NCI-H524 treated with DMSO at 0.1 percent for 48 hours (cell line): ENCODE data around the gene PLAC1.

ENCODE experiments used
- DNase-seq: peaks from one replicate; lab custom pipeline; 2025; lab: John Stamatoyannopoulos, UW

The PLAC1 gene

GRCh38 chrX:134543288-134543687, 115.0 kb downstream of the PLAC1 start:
- no peak for DNase-seq

GRCh38 chrX:134542485-134542884, 115.8 kb downstream of the PLAC1 start:
- DNase-seq = peak; percentile 26

- no peak for DNase-seq
Observed at GRCh38 chrX:134541906-134542305, 116.4 kb downstream of the PLAC1 start.

GRCh38 chrX:134538316-134538715, 120.0 kb downstream of the PLAC1 start:
- no peak for DNase-seq

GRCh38 chrX:134537179-134537955, 120.9 kb downstream of the PLAC1 start:
- no peak for DNase-seq

- no peak for DNase-seq
Observed at GRCh38 chrX:134533952-134534351, 124.3 kb downstream of the PLAC1 start.

GRCh38 chrX:134533352-134533751, 124.9 kb downstream of the PLAC1 start:
- DNase-seq = no peak

GRCh38 chrX:134530845-134531244, 127.4 kb downstream of the PLAC1 start:
- DNase-seq = no peak

GRCh38 chrX:134529481-134529880, 128.8 kb downstream of the PLAC1 start:
- no peak for DNase-seq

- DNase-seq = no peak
Observed at GRCh38 chrX:134528960-134529359, 129.3 kb downstream of the PLAC1 start.

- no peak for DNase-seq
Observed at GRCh38 chrX:134526399-134526798, 131.9 kb downstream of the PLAC1 start.

GRCh38 chrX:134525086-134525792, 133.0 kb downstream of the PLAC1 start:
- no peak for DNase-seq

GRCh38 chrX:134524181-134524580, 134.1 kb downstream of the PLAC1 start:
- no peak for DNase-seq

GRCh38 chrX:134520860-134521390, 137.3 kb downstream of the PLAC1 start:
- DNase-seq = peak; percentile 82
